GM19397 (cell line): Measurements from ENCODE around the gene UBASH3B.
"Not testable (repeated sequence)": the region's sequence is repeated elsewhere in the genome, so short reads cannot be mapped to it uniquely, and the experiment has no call there.

Experiments used
- ATAC-seq: cut with Tn5 transposase; IDR thresholded peaks from one replicate; pipeline ENCODE4 v1.9.1; 2021; ENCODE audit warnings: mild to moderate bottlenecking, moderate library complexity; ENCODE audit not compliant: unreplicated experiment

Gene UBASH3B

GRCh38 chr11:122728561-122728960, 73.0 kb downstream of the UBASH3B start:
- ATAC-seq: no peak

- no peak for ATAC-seq
Measured at GRCh38 chr11:122729139-122729538, 73.6 kb downstream of the UBASH3B start.

- ATAC-seq: not testable (repeated sequence)
Measured at GRCh38 chr11:122730694-122731093, 75.2 kb downstream of the UBASH3B start.

- ATAC-seq: no peak
Measured at GRCh38 chr11:122731500-122731913, 76.0 kb downstream of the UBASH3B start.

GRCh38 chr11:122732342-122733315, 77.1 kb downstream of the UBASH3B start:
- no peak for ATAC-seq

- ATAC-seq: no peak
Measured at GRCh38 chr11:122733318-122733717, 77.8 kb downstream of the UBASH3B start.

- ATAC-seq: no peak
Measured at GRCh38 chr11:122734848-122735496, 79.5 kb downstream of the UBASH3B start.

GRCh38 chr11:122737951-122738693, 82.6 kb downstream of the UBASH3B start:
- ATAC-seq: no peak

- ATAC-seq: no peak
Measured at GRCh38 chr11:122741613-122742300, 86.2 kb downstream of the UBASH3B start.

GRCh38 chr11:122742301-122743018, 86.9 kb downstream of the UBASH3B start:
- ATAC-seq: no peak

- no peak for ATAC-seq
Measured at GRCh38 chr11:122743097-122743741, 87.7 kb downstream of the UBASH3B start.

- peak; percentile 43 for ATAC-seq
Measured at GRCh38 chr11:122743949-122744348, 88.4 kb downstream of the UBASH3B start.

- ATAC-seq: no peak
Measured at GRCh38 chr11:122744357-122744756, 88.8 kb downstream of the UBASH3B start.

GRCh38 chr11:122745111-122745510, 89.6 kb downstream of the UBASH3B start:
- no peak for ATAC-seq

GRCh38 chr11:122746050-122746478, 90.5 kb downstream of the UBASH3B start:
- ATAC-seq: peak; percentile 70

- ATAC-seq: no peak
Measured at GRCh38 chr11:122746611-122747244, 91.2 kb downstream of the UBASH3B start.

- no peak for ATAC-seq
Measured at GRCh38 chr11:122747351-122747781, 91.8 kb downstream of the UBASH3B start.

- ATAC-seq: peak; percentile 62
Measured at GRCh38 chr11:122749005-122749687, 93.6 kb downstream of the UBASH3B start.
